Liver (tissue), 9 donors: ENCODE results near the gene RBBP5. TPM values are rescaled to one million over a fixed set of nuclear protein-coding genes. Genes with fewer than 3 reads are reported as not detected.
A peak's percentile ranks its signal among the peaks of the same experiment; 100 is the strongest.

ENCODE experiments used
- DNase-seq: peaks from one replicate; pipeline ENCODE4 v3.0.0-alpha.2; 2017; ENCODE audit warnings: low spot score
- H3K27ac ChIP-seq, 2 donors: one replicate each; pipeline ENCODE4 v1.7.0; 2013; ENCODE audit warnings: inconsistent platforms in 2 of 2, low read length in 2 of 2, control low read depth in 1 of 2, low read depth in 1 of 2, mild to moderate bottlenecking in 1 of 2
- H3K27me3 ChIP-seq, 4 donors: one replicate each; pipeline versions ENCODE4 v1.6.1 to v1.7.0; 2013; ENCODE audit warnings: low read length in 3 of 4, inconsistent platforms in 1 of 4, mild to moderate bottlenecking in 1 of 4, moderate library complexity in 1 of 4; ENCODE audit not compliant: control insufficient read depth in 4 of 4, insufficient read depth in 4 of 4
- H3K36me3 ChIP-seq, 4 donors: one replicate each; pipeline versions ENCODE4 v1.6.1 to v1.7.0; 2013; ENCODE audit warnings: low read length in 3 of 4, mild to moderate bottlenecking in 3 of 4, low read depth in 1 of 4, moderate library complexity in 1 of 4; ENCODE audit not compliant: control insufficient read depth in 4 of 4, insufficient read depth in 3 of 4
- H3K4me1 ChIP-seq, 4 donors: one replicate each; pipeline versions ENCODE4 v1.6.1 to v1.7.0; 2013; ENCODE audit warnings: low read length in 3 of 4, mild to moderate bottlenecking in 3 of 4, moderate library complexity in 1 of 4; ENCODE audit not compliant: control insufficient read depth in 4 of 4, insufficient read depth in 4 of 4
- H3K4me3 ChIP-seq, 3 donors: one replicate each; pipeline versions ENCODE4 v1.6.1 to v1.7.0; 2013; ENCODE audit warnings: low read length in 3 of 3, control low read depth in 1 of 3, low read depth in 1 of 3, mild to moderate bottlenecking in 1 of 3
- H3K9ac ChIP-seq, 2 donors: one replicate each; pipeline ENCODE4 v1.7.0; 2013; ENCODE audit warnings: low read length in 2 of 2, mild to moderate bottlenecking in 2 of 2, moderate library complexity in 2 of 2, control low read depth in 1 of 2, low read depth in 1 of 2
- H3K9me3 ChIP-seq, 4 donors: one replicate each; pipeline versions ENCODE4 v1.6.1 to v1.7.0; 2013; ENCODE audit warnings: low read length in 3 of 4; ENCODE audit not compliant: control insufficient read depth in 4 of 4
- ATF3 ChIP-seq: IDR thresholded peaks from 2 replicates; pipeline ENCODE4 v1.6.1; 2016; ENCODE audit warnings: antibody characterized with exemption
- EGR1 ChIP-seq, 2 donors: IDR thresholded peaks; 2 replicates each; pipeline ENCODE4 v1.6.1; 2016 to 2018; ENCODE audit warnings: antibody characterized with exemption in 2 of 2, low read depth in 2 of 2
- FOXA1 ChIP-seq: IDR thresholded peaks from 2 replicates; pipeline ENCODE4 v1.6.1; 2016; ENCODE audit warnings: antibody characterized with exemption
- FOXA2 ChIP-seq: IDR thresholded peaks from 2 replicates; pipeline ENCODE4 v1.6.1; 2016; ENCODE audit warnings: antibody characterized with exemption
- GABPA ChIP-seq, 2 donors: IDR thresholded peaks in 1 of 2; conservative IDR thresholded peaks in 1 of 2; 2 replicates each; pipeline ENCODE4 v1.6.1; 2016; ENCODE audit warnings: antibody characterized with exemption in 2 of 2, mild to moderate bottlenecking in 1 of 2, moderate library complexity in 1 of 2
- HNF4A ChIP-seq, 2 donors: conservative IDR thresholded peaks; 2 replicates each; pipeline ENCODE4 v1.6.1; 2016; ENCODE audit warnings: antibody characterized with exemption in 2 of 2, mild to moderate bottlenecking in 2 of 2
- HNF4G ChIP-seq: IDR thresholded peaks from 2 replicates; pipeline ENCODE4 v1.6.1; 2016; ENCODE audit warnings: antibody characterized with exemption
- JUND ChIP-seq, 2 donors: IDR thresholded peaks; 2 replicates each; pipeline ENCODE4 v1.6.1; 2016; ENCODE audit warnings: antibody characterized with exemption in 2 of 2
- NR2F2 ChIP-seq: IDR thresholded peaks from 2 replicates; pipeline ENCODE4 v1.6.1; 2016; ENCODE audit warnings: antibody characterized with exemption
- RAD21 ChIP-seq, 2 donors: IDR thresholded peaks; 2 replicates each; pipeline ENCODE4 v1.6.1; 2016; ENCODE audit warnings: antibody characterized with exemption in 2 of 2, mild to moderate bottlenecking in 2 of 2
- RXRA ChIP-seq, 2 donors: IDR thresholded peaks; 2 replicates each; pipeline ENCODE4 v1.6.1; 2017 to 2018; ENCODE audit warnings: antibody characterized with exemption in 2 of 2, mild to moderate bottlenecking in 1 of 2
- SP1 ChIP-seq: IDR thresholded peaks from 2 replicates; pipeline ENCODE4 v1.6.1; 2018; ENCODE audit warnings: antibody characterized with exemption, mild to moderate bottlenecking
- TAF1 ChIP-seq: conservative IDR thresholded peaks from 2 replicates; pipeline ENCODE4 v1.6.1; 2016; ENCODE audit warnings: antibody characterized with exemption, mild to moderate bottlenecking
- YY1 ChIP-seq: IDR thresholded peaks from 2 replicates; pipeline ENCODE4 v1.6.1; 2016; ENCODE audit warnings: antibody characterized with exemption, mild to moderate bottlenecking
- ZBTB33 ChIP-seq: IDR thresholded peaks from 2 replicates; pipeline ENCODE4 v1.6.1; 2016; ENCODE audit warnings: antibody characterized with exemption
- WGBS: extraction: QIAGEN DNeasy Blood & Tissue Kit; methylation state at CpG from one replicate; pipeline ENCODE4 v1.1.7; 2013; 5-methylcytosine and 5-hydroxymethylcytosine counted together
- polyA plus RNA-seq, 2 donors: library from polyadenylated mRNA; stranded (reverse) in 1 of 2; unstranded in 1 of 2; fragments of 200-250 nt in 1 of 2; fragments of >200 nt in 1 of 2; fragmentation: Nextera tagmentation in 1 of 2; extraction: Ambion mirVana in 1 of 2; gene quantifications; one replicate each; pipeline versions ENCODE4 v1.2.1 to v1.2.3, GENCODE V29; 2013 to 2015
- total RNA-seq, 2 donors: library from RNA; depleted of rRNA; stranded (reverse); fragments of >200 nt; gene quantifications; one replicate each; pipeline ENCODE4 v1.2.3, GENCODE V29; 2014
- TF ChIP-seq, protein P1 (sequence below): IDR thresholded peaks from 2 replicates; pipeline ENCODE4 v1.6.1; 2016; ENCODE audit warnings: antibody characterized with exemption, mild to moderate bottlenecking
- TF ChIP-seq, protein P2 (sequence below): IDR thresholded peaks from 2 replicates; pipeline ENCODE4 v1.6.1; 2016; ENCODE audit warnings: antibody characterized with exemption
- TF ChIP-seq, protein P3 (sequence below): fragments of 150-350 bp; IDR thresholded peaks from 2 replicates; pipeline ENCODE4 v1.5.1; 2017; ENCODE audit warnings: improper control_type of control experiment, low read depth, low read length; ENCODE audit not compliant: missing input control
- donor health status: healthy.
- donor health status: healthy.
- donor health status: healthy.
- donor health status: healthy.
- donor health status: healthy.

The RBBP5 gene
- total and polyA plus RNA-seq, 4 donors = 4.6 to 12.0 (median 8.5) TPM

GRCh38 chr1:205150651-205151428 lies 29.1 kb upstream of the RBBP5 start:
- Histone ChIP-seq H3K27me3 (no peaks in the 10 kb centered on the region), H3K4me3 (no peak overlapping the region), H3K9ac (no peak overlapping the region), H3K36me3 (peaks cover 6 to 25% (median 19%) of the 10 kb centered on the region in 4 donors), H3K4me1 (peaks cover 0 to 5% (median 1%) of the 10 kb centered on the region in 4 donors), H3K9me3 (peaks cover 0 to 1% (median 0%) of the 10 kb centered on the region in 4 donors), H3K27ac (no peak overlapping the region)
- WGBS = 69% methylated on average over 5 of the region's 5 CpGs
- no peak for DNase-seq
- peak in 1 of 2 donors; percentile 73 for TF ChIP-seq JUND (IDR thresholded peaks at IDR 0.05)
- TF ChIP-seq, protein P1, sequence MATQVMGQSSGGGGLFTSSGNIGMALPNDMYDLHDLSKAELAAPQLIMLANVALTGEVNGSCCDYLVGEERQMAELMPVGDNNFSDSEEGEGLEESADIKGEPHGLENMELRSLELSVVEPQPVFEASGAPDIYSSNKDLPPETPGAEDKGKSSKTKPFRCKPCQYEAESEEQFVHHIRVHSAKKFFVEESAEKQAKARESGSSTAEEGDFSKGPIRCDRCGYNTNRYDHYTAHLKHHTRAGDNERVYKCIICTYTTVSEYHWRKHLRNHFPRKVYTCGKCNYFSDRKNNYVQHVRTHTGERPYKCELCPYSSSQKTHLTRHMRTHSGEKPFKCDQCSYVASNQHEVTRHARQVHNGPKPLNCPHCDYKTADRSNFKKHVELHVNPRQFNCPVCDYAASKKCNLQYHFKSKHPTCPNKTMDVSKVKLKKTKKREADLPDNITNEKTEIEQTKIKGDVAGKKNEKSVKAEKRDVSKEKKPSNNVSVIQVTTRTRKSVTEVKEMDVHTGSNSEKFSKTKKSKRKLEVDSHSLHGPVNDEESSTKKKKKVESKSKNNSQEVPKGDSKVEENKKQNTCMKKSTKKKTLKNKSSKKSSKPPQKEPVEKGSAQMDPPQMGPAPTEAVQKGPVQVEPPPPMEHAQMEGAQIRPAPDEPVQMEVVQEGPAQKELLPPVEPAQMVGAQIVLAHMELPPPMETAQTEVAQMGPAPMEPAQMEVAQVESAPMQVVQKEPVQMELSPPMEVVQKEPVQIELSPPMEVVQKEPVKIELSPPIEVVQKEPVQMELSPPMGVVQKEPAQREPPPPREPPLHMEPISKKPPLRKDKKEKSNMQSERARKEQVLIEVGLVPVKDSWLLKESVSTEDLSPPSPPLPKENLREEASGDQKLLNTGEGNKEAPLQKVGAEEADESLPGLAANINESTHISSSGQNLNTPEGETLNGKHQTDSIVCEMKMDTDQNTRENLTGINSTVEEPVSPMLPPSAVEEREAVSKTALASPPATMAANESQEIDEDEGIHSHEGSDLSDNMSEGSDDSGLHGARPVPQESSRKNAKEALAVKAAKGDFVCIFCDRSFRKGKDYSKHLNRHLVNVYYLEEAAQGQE = peak; percentile 29
- TF ChIP-seq TAF1 = no peak
- TF ChIP-seq, protein P2, sequence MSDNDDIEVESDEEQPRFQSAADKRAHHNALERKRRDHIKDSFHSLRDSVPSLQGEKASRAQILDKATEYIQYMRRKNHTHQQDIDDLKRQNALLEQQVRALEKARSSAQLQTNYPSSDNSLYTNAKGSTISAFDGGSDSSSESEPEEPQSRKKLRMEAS = no peak
- no peak for TF ChIP-seq GABPA (IDR thresholded peaks at IDR 0.05 in 1 of 2, conservative IDR thresholded peaks at IDR 0.05 in 1 of 2)
- peak; percentile 37 to 76 for TF ChIP-seq HNF4A (conservative IDR thresholded peaks at IDR 0.05)
- no peak for TF ChIP-seq SP1
- TF ChIP-seq FOXA1 = no peak
- no peak for TF ChIP-seq HNF4G
- TF ChIP-seq YY1 = peak; percentile 47
- TF ChIP-seq NR2F2 = no peak
- TF ChIP-seq, protein P3, sequence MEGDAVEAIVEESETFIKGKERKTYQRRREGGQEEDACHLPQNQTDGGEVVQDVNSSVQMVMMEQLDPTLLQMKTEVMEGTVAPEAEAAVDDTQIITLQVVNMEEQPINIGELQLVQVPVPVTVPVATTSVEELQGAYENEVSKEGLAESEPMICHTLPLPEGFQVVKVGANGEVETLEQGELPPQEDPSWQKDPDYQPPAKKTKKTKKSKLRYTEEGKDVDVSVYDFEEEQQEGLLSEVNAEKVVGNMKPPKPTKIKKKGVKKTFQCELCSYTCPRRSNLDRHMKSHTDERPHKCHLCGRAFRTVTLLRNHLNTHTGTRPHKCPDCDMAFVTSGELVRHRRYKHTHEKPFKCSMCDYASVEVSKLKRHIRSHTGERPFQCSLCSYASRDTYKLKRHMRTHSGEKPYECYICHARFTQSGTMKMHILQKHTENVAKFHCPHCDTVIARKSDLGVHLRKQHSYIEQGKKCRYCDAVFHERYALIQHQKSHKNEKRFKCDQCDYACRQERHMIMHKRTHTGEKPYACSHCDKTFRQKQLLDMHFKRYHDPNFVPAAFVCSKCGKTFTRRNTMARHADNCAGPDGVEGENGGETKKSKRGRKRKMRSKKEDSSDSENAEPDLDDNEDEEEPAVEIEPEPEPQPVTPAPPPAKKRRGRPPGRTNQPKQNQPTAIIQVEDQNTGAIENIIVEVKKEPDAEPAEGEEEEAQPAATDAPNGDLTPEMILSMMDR = no peak
- peak in 1 of 2 donors; percentile 70 for TF ChIP-seq RXRA (IDR thresholded peaks at IDR 0.05)
- TF ChIP-seq EGR1 (IDR thresholded peaks at IDR 0.05; ENCODE audit: low read depth in 2 of 2) = no peak
- TF ChIP-seq RAD21 (IDR thresholded peaks at IDR 0.05) = no peak
- TF ChIP-seq ATF3 = no peak
- peak; percentile 84 for TF ChIP-seq FOXA2
- no peak for TF ChIP-seq ZBTB33
